ENCODE data around the gene INIP. TPM values are rescaled to one million over a fixed set of nuclear protein-coding genes. Genes with fewer than 3 reads are reported as not detected.
"Not testable (repeated sequence)": the region's sequence is repeated elsewhere in the genome, so short reads cannot be mapped to it uniquely, and the experiment has no call there.

The INIP gene
- total RNA-seq, 1 donor = 9.0 TPM

- Histone ChIP-seq H3K9me3 (ENCODE audit: low read depth, low read length) (no peaks in the 10 kb centered on the region), H3K4me3 (ENCODE audit: low read length) (peak overlapping the region; percentile 66), H3K27me3 (ENCODE audit: insufficient read depth, low read length) (no peaks in the 10 kb centered on the region), H3K4me1 (ENCODE audit: insufficient read depth, low read length) (peaks cover 56% of the 10 kb centered on the region)
Measured at GRCh38 chr9:112751056-112751795, 33.3 kb upstream of the INIP start.

DNA sequence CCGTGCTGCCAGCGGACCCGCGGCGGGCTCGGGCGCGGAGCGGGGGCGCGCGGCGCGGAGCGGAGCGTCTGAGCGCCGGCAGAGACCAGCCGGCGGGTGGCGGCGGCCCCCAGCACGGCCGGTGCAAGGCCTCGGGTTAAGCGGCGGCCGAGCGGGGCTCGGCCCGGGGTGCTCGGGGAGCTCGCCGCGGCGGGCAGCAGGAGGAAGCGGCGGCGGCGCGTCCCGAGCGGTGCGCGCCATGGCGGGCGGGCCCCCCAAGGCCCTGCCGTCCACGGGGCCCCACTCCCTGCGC, 32.8 kb upstream of the INIP start:
- H3K4me3 ChIP-seq (ENCODE audit: low read length) = peak overlapping the region; percentile 66

GRCh38 chr9:112750016-112750763, 32.3 kb upstream of the INIP start, which contains the start of gene SNX30:
SNX30 (plus strand) TSS chr9:112750760; CDS start chr9:112751002, 242 bp downstream.
- Histone ChIP-seq H3K9me3 (ENCODE audit: low read depth, low read length) (no peaks in the 10 kb centered on the region), H3K27me3 (ENCODE audit: insufficient read depth, low read length) (no peaks in the 10 kb centered on the region), H3K4me3 (ENCODE audit: low read length) (peak within 1 kb of the TSS; percentile 66), H3K4me1 (ENCODE audit: insufficient read depth, low read length) (peaks cover 49% of the 10 kb centered on the region)

More for the DNA sequence above, 32.8 kb upstream of the INIP start:
- Histone ChIP-seq H3K9me3 (ENCODE audit: low read depth, low read length) (no peaks in the 10 kb centered on the region), H3K27me3 (ENCODE audit: insufficient read depth, low read length) (no peaks in the 10 kb centered on the region), H3K4me1 (ENCODE audit: insufficient read depth, low read length) (peaks cover 54% of the 10 kb centered on the region)

DNA sequence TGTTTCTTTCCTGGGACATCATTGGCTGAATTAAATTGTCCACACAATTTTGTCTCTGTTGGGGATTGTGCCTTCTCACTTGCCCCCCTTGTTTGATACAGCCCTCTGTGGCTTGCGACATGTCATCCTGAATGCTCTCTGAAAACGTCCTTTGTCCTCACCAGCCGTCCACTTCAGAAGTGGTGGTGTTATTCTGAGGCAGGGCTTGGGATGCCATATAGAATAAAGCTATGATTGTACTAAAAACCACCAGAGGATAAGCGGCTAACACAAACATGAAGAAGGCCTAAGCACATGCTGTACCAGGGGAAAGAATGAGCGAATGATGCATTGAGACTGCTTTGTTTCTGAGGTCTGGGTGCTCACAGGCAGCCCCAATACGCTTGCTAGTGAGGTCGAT, 29.2 kb upstream of the INIP start:
- Histone ChIP-seq H3K27me3 (ENCODE audit: insufficient read depth, low read length) (no peaks in the 10 kb centered on the region), H3K4me1 (ENCODE audit: insufficient read depth, low read length) (peaks cover 32% of the 10 kb centered on the region), H3K4me3 (ENCODE audit: low read length) (no peak overlapping the region), H3K9me3 (ENCODE audit: low read depth, low read length) (no peaks in the 10 kb centered on the region)

GRCh38 chr9:112744177-112744576, 26.3 kb upstream of the INIP start:
- Histone ChIP-seq H3K4me1 (ENCODE audit: insufficient read depth, low read length) (peaks cover 20% of the 10 kb centered on the region), H3K4me3 (ENCODE audit: low read length) (no peak overlapping the region), H3K27me3 (ENCODE audit: insufficient read depth, low read length) (peaks cover 6% of the 10 kb centered on the region), H3K9me3 (ENCODE audit: low read depth, low read length) (no peaks in the 10 kb centered on the region)

DNA sequence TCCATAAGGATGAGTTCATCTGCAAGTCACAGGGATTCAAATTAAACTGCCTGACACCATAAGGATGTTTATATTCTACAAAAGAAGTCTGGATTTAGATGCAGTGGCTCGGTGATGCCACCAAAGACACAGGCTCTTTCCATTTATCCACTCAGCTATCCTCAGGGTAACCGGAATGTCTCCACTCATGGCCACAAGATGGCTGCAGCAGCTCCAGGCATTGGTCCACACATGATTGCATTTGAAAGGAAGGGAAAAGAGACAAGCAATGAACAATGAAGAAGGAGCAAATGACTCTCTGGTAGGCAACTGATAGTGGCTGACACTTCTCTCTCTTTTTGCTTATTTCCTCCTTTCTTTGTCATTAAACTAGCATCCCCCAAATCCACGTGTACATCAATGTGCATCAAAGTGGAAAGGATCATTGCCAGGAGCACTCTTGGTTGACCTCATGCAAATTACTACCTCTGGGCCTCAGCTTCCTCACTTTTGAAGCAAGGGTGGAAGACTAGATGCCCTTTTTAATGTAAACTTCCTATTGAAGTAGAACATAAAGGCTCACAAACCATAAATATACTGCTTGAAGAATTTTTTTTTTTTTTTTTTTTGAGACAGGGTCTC, 25.4 kb upstream of the INIP start:
- Histone ChIP-seq H3K4me3 (ENCODE audit: low read length) (no peak overlapping the region), H3K27me3 (ENCODE audit: insufficient read depth, low read length) (peaks cover 6% of the 10 kb centered on the region), H3K9me3 (ENCODE audit: low read depth, low read length) (no peaks in the 10 kb centered on the region), H3K4me1 (ENCODE audit: insufficient read depth, low read length) (peaks cover 20% of the 10 kb centered on the region)

- no peaks in the 10 kb centered on the region for H3K27me3 ChIP-seq (ENCODE audit: insufficient read depth, low read length)
- no peaks in the 10 kb centered on the region for H3K4me1 ChIP-seq (ENCODE audit: insufficient read depth, low read length)
- H3K4me3 ChIP-seq (ENCODE audit: low read length) = no peak overlapping the region
- H3K9me3 ChIP-seq (ENCODE audit: low read depth, low read length) = no peaks in the 10 kb centered on the region
Measured at GRCh38 chr9:112734892-112735291, 17.0 kb upstream of the INIP start.

DNA sequence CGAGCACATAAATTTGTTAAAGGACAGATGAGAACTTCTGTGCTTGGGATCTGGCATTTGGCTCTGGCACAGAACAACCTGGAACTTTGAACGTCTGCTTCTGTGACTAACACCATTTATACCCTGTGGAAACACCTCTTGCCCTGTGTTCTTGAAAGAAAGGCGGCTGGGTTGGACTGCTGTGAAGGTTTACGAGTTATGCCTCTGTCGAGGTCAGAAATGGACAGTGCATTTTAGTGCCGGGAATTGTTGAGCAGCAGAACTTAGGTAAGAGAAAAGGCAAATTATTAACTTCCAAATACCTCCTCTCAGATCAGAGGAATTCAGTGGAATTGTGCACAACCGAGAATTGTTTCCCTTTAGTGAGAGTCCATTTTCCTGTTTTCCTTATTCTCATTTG, 14.1 kb upstream of the INIP start:
- Histone ChIP-seq H3K4me1 (ENCODE audit: insufficient read depth, low read length) (peaks cover 10% of the 10 kb centered on the region), H3K27me3 (ENCODE audit: insufficient read depth, low read length) (no peaks in the 10 kb centered on the region)

GRCh38 chr9:112728401-112728800, 10.5 kb upstream of the INIP start:
- Histone ChIP-seq H3K4me3 (ENCODE audit: low read length) (no peak overlapping the region), H3K27me3 (ENCODE audit: insufficient read depth, low read length) (no peaks in the 10 kb centered on the region), H3K9me3 (ENCODE audit: low read depth, low read length) (no peaks in the 10 kb centered on the region), H3K4me1 (ENCODE audit: insufficient read depth, low read length) (peaks cover 27% of the 10 kb centered on the region)

More for the DNA sequence above, 14.1 kb upstream of the INIP start:
- H3K9me3 ChIP-seq (ENCODE audit: low read depth, low read length) = no peaks in the 10 kb centered on the region
- H3K4me3 ChIP-seq (ENCODE audit: low read length) = no peak overlapping the region

GRCh38 chr9:112726428-112726827, 8.5 kb upstream of the INIP start:
- no peaks in the 10 kb centered on the region for H3K9me3 ChIP-seq (ENCODE audit: low read depth, low read length)
- H3K27me3 ChIP-seq (ENCODE audit: insufficient read depth, low read length) = no peaks in the 10 kb centered on the region
- peaks cover 27% of the 10 kb centered on the region for H3K4me1 ChIP-seq (ENCODE audit: insufficient read depth, low read length)
- no peak overlapping the region for H3K4me3 ChIP-seq (ENCODE audit: low read length)

- H3K9me3 ChIP-seq (ENCODE audit: low read depth, low read length) = no peaks in the 10 kb centered on the region
- peaks cover 27% of the 10 kb centered on the region for H3K4me1 ChIP-seq (ENCODE audit: insufficient read depth, low read length)
- H3K4me3 ChIP-seq (ENCODE audit: low read length) = no peak overlapping the region
- no peaks in the 10 kb centered on the region for H3K27me3 ChIP-seq (ENCODE audit: insufficient read depth, low read length)
Measured at GRCh38 chr9:112725961-112726360, 8.0 kb upstream of the INIP start.

DNA sequence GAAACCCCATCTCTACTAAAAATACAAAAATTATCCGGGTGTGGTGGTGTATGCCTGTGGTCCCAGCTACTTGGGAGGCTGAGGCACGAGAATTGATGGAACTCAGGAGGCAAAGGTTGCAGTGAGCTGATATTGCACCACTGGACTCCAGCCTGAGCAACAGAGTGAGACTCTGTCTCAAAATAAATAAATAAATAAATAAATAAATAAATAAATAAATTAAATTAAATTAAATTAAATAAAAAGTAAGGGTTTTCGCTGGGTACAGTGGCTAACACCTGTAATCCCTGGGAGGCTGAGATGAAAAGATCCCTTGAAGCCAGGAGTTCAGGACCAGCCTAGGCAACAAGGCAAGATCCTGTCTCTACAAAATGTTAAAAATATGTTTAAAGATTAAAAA, 4.8 kb upstream of the INIP start:
- not testable (repeated sequence) for H3K9me3 ChIP-seq (ENCODE audit: low read depth, low read length); H3K27me3 ChIP-seq (ENCODE audit: insufficient read depth, low read length); H3K4me3 ChIP-seq (ENCODE audit: low read length)
- H3K4me1 ChIP-seq (ENCODE audit: insufficient read depth, low read length) = peaks cover 30% of the 10 kb centered on the region

GRCh38 chr9:112720113-112720780, 2.3 kb upstream of the INIP start:
- H3K9me3 ChIP-seq (ENCODE audit: low read depth, low read length) = no peaks in the 10 kb centered on the region
- H3K4me1 ChIP-seq (ENCODE audit: insufficient read depth, low read length) = peaks cover 17% of the 10 kb centered on the region
- H3K27me3 ChIP-seq (ENCODE audit: insufficient read depth, low read length) = no peaks in the 10 kb centered on the region

GRCh38 chr9:112719696-112720095, 1.8 kb upstream of the INIP start:
- Histone ChIP-seq H3K27me3 (ENCODE audit: insufficient read depth, low read length) (no peaks in the 10 kb centered on the region), H3K9me3 (ENCODE audit: low read depth, low read length) (no peaks in the 10 kb centered on the region), H3K4me3 (ENCODE audit: low read length) (no peak overlapping the region), H3K4me1 (ENCODE audit: insufficient read depth, low read length) (peaks cover 17% of the 10 kb centered on the region)

More at GRCh38 chr9:112720113-112720780, 2.3 kb upstream of the INIP start:
- H3K4me3 ChIP-seq (ENCODE audit: low read length) = no peak overlapping the region

DNA sequence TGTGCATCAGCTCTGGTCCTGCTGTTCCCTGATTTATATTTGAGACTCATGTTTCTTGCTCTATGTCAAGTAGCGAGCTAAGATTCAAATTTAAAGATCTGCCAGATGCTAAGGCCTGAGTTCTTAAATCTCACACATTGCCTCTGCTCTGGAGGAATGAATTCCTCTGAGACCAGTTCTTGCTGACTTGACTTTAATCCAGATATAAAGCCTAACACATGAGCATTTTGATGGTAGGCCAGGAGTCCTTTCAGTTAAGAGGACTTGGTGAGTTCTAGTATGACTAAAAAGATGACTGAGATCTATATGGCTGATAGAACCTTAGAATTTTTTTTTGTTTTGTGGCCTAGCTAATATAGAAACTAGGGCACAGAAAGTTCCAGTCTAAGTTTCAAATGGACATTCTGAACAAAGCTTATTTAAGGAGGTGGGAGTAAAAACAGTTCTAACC, 1.3 kb upstream of the INIP start:
- Histone ChIP-seq H3K4me1 (ENCODE audit: insufficient read depth, low read length) (peaks cover 17% of the 10 kb centered on the region), H3K9me3 (ENCODE audit: low read depth, low read length) (no peaks in the 10 kb centered on the region), H3K27me3 (ENCODE audit: insufficient read depth, low read length) (no peaks in the 10 kb centered on the region), H3K4me3 (ENCODE audit: low read length) (no peak overlapping the region)
